PC-9 (cell line): ENCODE measurements around the gene ADIG. TPM values are rescaled to one million over a fixed set of nuclear protein-coding genes. Genes with fewer than 3 reads are reported as not detected.

ENCODE experiments used
- BruUV-seq: library from RNA; stranded (reverse); fragments of 400-500 nt; replicated peaks from 2 replicates; lab custom pipeline; 2021; lab: Mats Ljungman, UMichigan
- CTCF ChIA-PET: fragments of 300-600 bp; sonication (Branson Sonifier 250); formaldehyde crosslinking; loops from one replicate; lab custom pipeline; 2022; ENCODE audit warnings: antibody characterized with exemption; lab: Charles Lee
- POLR2A ChIA-PET: fragments of 300-600 bp; sonication (Branson Sonifier 250); formaldehyde crosslinking; loops from one replicate; lab custom pipeline; 2022; ENCODE audit warnings: antibody characterized with exemption; ENCODE audit not compliant: unreplicated experiment; lab: Charles Lee
- DNase-seq, 2 experiments: peaks; one replicate each; pipeline versions ENCODE4 v3.0.0 to v3.0.0-alpha.2; 2015 to 2022; ENCODE audit warnings: mixed read lengths in 1 of 2
- H2AFZ ChIP-seq: fragments of 200-600 bp; sonication (generic); 2 replicates; pipeline ENCODE4 v1.8.1; 2017; ENCODE audit warnings: antibody characterized with exemption
- H3F3A ChIP-seq: fragments of 200-600 bp; sonication (generic); 2 replicates; pipeline ENCODE4 v1.8.1; 2017; ENCODE audit warnings: antibody characterized with exemption, mild to moderate bottlenecking, low read depth; ENCODE audit not compliant: insufficient read depth
- H3K27ac ChIP-seq: fragments of 200-600 bp; sonication (generic); 2 replicates; pipeline ENCODE4 v1.6.1; 2016; ENCODE audit warnings: mixed run types
- H3K27me3 ChIP-seq: fragments of 200-600 bp; sonication (generic); 2 replicates; pipeline ENCODE4 v1.6.1; 2016; ENCODE audit warnings: low read depth, mixed run types; ENCODE audit not compliant: insufficient read depth
- H3K36me3 ChIP-seq: fragments of 200-600 bp; sonication (generic); 2 replicates; pipeline ENCODE4 v1.6.1; 2016; ENCODE audit warnings: low read depth, mixed run types
- H3K4me1 ChIP-seq: fragments of 200-600 bp; sonication (generic); replicated peaks from 2 replicates; pipeline ENCODE4 v1.6.1; 2016; ENCODE audit warnings: mixed run types; ENCODE audit not compliant: insufficient read depth
- H3K4me2 ChIP-seq: fragments of 200-600 bp; sonication (generic); 2 replicates; pipeline ENCODE4 v1.6.1; 2017; ENCODE audit warnings: mixed run types
- H3K4me3 ChIP-seq: fragments of 200-600 bp; sonication (generic); 2 replicates; pipeline ENCODE4 v1.6.1; 2016; ENCODE audit warnings: mixed run types
- H3K79me2 ChIP-seq: fragments of 200-600 bp; sonication (generic); 2 replicates; pipeline ENCODE4 v1.6.1; 2017; ENCODE audit warnings: low read depth, mixed run types
- H3K9me2 ChIP-seq: fragments of 200-600 bp; sonication (generic); 2 replicates; pipeline ENCODE4 v1.8.1; 2017; ENCODE audit warnings: mild to moderate bottlenecking; ENCODE audit not compliant: insufficient read depth
- H3K9me3 ChIP-seq: fragments of 200-600 bp; sonication (generic); 2 replicates; pipeline ENCODE4 v1.8.1; 2016; ENCODE audit warnings: low read depth; ENCODE audit not compliant: insufficient read depth
- H4K20me1 ChIP-seq: fragments of 200-600 bp; sonication (generic); 2 replicates; pipeline ENCODE4 v1.8.1; 2017; ENCODE audit not compliant: insufficient read depth
- CTCF ChIP-seq: fragments of 200-600 bp; sonication (generic); conservative IDR thresholded peaks from 2 replicates; pipeline ENCODE4 v1.6.1; 2017; ENCODE audit warnings: mixed run types, antibody characterized with exemption, mild to moderate bottlenecking, moderate library complexity
- EZH2 ChIP-seq: fragments of 200-600 bp; sonication (generic); IDR thresholded peaks from 2 replicates; pipeline ENCODE4 v1.8.0; 2017; ENCODE audit warnings: antibody characterized with exemption, low read depth
- intact Hi-C: fragments of 100-400 bp; cut with micrococcal nuclease; formaldehyde crosslinking; loops from one replicate; pipeline ENCODE4 v1.10.0; 2022; ENCODE audit not compliant: unreplicated experiment
- total RNA-seq: library from RNA; stranded (reverse); gene quantifications from 2 replicates; pipeline ENCODE4 v1.2.3, GENCODE V29; 2021

ADIG gene
- total RNA-seq, 1 experiment from 2014 or later = not detected

- ChIA-PET POLR2A (no interaction called here), CTCF (no interaction called here)
- no TSS peak for BruUV-seq
- Histone ChIP-seq H3K9me3 (no peaks in the 10 kb centered on the region), H2AFZ (no peak overlapping the region), H3K36me3 (peaks cover 28% of the 10 kb centered on the region; the same call in 1 of the 2 replicates), H3F3A (no peaks in the 10 kb centered on the region; the same call in 1 of the 2 replicates), H3K4me1 (no peaks in the 10 kb centered on the region), H3K4me3 (no peak overlapping the region), H3K9me2 (no peaks in the 10 kb centered on the region), H3K79me2 (no peaks in the 10 kb centered on the region), H3K27ac (no peak overlapping the region), H4K20me1 (no peaks in the 10 kb centered on the region; the same call in 1 of the 2 replicates), H3K27me3 (no peaks in the 10 kb centered on the region), H3K4me2 (no peak overlapping the region)
- no peak for DNase-seq
- no peak for TF ChIP-seq EZH2
- no peak for TF ChIP-seq CTCF
- intact Hi-C loops = loop anchor here (10.0 kb wide), 1 partner anchor 61 kb away; no protein-coding TSS in a partner anchor
Observed at GRCh38 chr20:38566036-38566598, 14.9 kb upstream of the ADIG start.

- Histone ChIP-seq H3K9me2 (no peaks in the 10 kb centered on the region), H3K36me3 (peaks cover 41% of the 10 kb centered on the region; the same call in 1 of the 2 replicates), H3K9me3 (no peaks in the 10 kb centered on the region), H3K27me3 (no peaks in the 10 kb centered on the region), H3K4me1 (no peaks in the 10 kb centered on the region), H3K79me2 (no peaks in the 10 kb centered on the region), H3F3A (no peaks in the 10 kb centered on the region), H4K20me1 (no peaks in the 10 kb centered on the region), H2AFZ (no peak overlapping the region), H3K4me2 (no peak overlapping the region), H3K4me3 (no peak overlapping the region), H3K27ac (no peak overlapping the region)
- intact Hi-C loops = loop anchor here (10.0 kb wide), 1 partner anchor 65 kb away; no protein-coding TSS in a partner anchor
- TF ChIP-seq CTCF = no peak
- TF ChIP-seq EZH2 = no peak
- no peak for DNase-seq
- POLR2A ChIA-PET = no interaction called here
- CTCF ChIA-PET = no interaction called here
- no TSS peak for BruUV-seq
Observed at GRCh38 chr20:38569747-38570525, 11.1 kb upstream of the ADIG start.

- Histone ChIP-seq H3K27ac (no peak overlapping the region), H3K36me3 (peaks cover 39% of the 10 kb centered on the region), H3K9me3 (no peaks in the 10 kb centered on the region), H3K27me3 (no peaks in the 10 kb centered on the region), H3K9me2 (no peaks in the 10 kb centered on the region), H3K4me1 (no peaks in the 10 kb centered on the region), H4K20me1 (no peaks in the 10 kb centered on the region), H3K4me3 (no peak overlapping the region), H3K79me2 (no peaks in the 10 kb centered on the region), H3K4me2 (no peak overlapping the region), H3F3A (no peaks in the 10 kb centered on the region), H2AFZ (no peak overlapping the region)
- intact Hi-C loops = no loop called here
- POLR2A ChIA-PET = interaction anchor here (0.7 kb wide), 1 partner anchor 62 kb away, joined by 3 read pairs; no protein-coding TSS in a partner anchor
- DNase-seq = no peak
- BruUV-seq = no TSS peak
- CTCF ChIA-PET = interaction anchor here (0.5 kb wide), 1 partner anchor 21 kb away, joined by 3 read pairs; no protein-coding TSS in a partner anchor
- TF ChIP-seq EZH2 (no peak), CTCF (no peak)
Observed at GRCh38 chr20:38573413-38573812, 7.6 kb upstream of the ADIG start.
